NCI-H2081 treated with DMSO at 0.1 percent for 48 hours (cell line): ENCODE results near the gene PNPLA2.

Experiments
- DNase-seq: peaks from one replicate; lab custom pipeline; 2025; lab: John Stamatoyannopoulos, UW

PNPLA2 gene

DNA sequence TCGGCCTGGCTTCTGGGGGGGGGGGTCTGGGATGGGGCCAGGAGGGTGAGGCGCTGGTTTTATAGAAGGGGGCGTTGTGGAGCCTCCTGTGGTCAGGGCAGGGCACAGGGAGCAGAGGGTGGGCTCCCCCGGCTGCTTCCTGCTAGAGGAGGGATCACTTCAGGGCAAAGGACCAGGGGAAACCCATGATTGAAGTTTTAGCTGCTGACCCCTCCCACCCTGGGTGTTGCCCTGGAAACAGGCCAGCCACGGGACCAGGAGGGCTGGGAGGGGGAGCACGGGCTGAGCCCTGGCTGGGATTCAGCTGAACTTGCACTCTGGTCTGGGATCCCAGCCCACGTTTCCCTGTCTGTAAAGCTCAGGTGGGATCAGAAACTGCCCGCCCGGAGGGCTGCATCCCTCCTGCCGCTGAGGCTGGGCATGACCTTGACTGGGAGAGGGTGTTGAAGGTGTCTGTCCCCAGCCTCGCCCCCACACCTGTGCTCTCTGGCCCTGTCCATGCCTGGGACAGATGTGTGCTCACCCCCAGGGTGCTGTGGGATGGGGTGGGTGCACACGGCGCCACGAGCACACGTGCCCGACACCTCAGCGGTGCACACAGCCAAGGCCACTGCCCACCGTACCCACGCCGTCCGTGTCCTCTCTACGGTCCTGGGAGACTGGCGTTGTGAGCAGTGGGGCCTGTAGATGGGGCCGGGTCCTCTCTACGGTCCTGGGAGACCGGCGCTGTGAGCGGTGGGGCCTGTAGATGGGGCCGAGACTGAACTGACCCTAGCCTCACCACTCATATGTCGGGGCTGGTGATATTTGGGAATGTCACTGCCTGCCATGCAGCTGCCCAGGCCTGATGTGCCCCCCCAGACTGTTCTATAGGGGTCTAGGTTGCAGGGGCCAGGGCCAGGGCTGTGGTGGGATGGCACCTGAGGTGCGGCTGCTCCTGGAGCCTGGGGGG is 26.3 kb downstream of the PNPLA2 start:
- DNase-seq, result no peak

DNA sequence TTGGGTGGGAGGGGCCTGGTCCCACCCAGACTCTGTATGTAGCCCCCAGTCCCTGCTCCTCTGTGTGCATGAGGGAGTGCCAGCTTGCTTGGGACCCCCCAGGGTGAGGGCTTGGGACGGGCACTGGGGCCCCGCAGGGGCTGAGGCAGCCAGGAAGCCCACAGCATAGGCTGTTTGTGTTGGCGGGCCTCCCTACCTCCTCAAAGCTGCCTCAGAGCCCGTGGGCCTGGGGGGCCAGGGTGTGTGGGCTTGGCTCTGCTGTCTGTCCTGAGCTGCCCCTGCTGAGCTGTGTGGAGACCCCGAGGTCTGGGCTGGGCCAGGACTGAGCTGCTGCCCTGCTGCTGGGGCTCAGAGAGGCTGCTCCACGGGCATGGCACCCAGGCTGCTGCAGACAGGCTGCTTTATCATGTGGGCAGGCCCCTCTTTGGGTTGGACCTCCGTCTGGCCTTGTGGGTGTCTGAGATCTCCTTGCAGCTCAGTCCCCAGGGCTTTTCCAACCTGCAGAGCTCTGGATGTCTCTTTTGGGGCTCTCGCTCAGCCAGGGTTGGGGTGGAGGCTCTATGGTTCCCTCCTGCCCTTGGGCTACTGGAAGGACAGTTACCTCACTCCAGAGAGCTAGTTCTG is 27.3 kb downstream of the PNPLA2 start:
- DNase-seq, result no peak

DNA sequence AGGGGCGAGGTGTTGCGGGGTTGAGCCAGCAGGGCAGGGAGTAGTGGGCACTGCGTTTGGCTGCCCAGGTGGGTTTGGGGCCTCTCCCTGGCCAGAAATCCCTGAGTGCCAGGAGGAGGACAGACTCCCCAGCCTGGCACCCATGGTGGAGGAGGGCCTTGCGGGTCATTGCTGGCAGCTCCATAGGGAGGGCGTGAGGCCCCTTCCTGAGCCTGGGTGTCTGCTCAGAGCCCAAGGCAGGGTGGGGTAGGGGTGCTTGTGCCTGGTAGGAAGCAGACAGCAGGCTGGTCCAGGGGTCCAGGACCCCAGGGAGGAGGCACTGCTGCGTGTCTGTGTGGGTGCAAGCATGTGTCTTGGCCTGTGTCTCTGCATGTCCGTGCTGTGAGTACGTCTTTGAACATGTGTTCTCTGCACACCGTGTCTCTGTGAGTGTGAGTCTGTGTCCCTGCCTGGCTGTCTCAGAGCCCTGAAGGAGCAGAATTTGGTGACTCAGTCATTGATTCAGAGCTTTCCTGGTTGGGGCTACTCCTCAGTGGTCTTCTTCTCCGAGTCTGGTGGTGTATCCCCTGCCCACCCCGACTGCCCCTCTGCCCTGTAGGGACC is 27.9 kb downstream of the PNPLA2 start:
- no peak for DNase-seq

DNA sequence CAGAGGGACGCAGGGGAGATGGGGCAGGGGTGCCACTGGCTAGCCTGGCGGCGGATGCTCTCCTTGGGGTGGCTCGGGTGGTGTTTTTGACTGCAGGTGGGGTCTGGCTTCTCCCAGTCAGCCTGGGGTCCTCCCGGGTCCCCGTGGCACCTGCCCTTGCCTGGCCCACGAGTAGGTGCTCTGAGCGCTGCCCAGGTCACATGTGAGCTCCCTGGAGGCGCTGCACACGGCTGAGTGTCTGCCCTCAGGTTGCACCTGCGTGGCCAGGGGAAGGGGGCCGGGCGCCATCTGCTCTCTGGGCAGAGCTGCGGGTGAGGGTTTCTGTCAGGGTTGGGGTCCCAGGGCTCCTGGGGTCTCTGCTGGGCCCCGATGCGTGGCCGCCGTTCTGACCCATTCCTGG is 29.2 kb downstream of the PNPLA2 start:
- no peak for DNase-seq

DNA sequence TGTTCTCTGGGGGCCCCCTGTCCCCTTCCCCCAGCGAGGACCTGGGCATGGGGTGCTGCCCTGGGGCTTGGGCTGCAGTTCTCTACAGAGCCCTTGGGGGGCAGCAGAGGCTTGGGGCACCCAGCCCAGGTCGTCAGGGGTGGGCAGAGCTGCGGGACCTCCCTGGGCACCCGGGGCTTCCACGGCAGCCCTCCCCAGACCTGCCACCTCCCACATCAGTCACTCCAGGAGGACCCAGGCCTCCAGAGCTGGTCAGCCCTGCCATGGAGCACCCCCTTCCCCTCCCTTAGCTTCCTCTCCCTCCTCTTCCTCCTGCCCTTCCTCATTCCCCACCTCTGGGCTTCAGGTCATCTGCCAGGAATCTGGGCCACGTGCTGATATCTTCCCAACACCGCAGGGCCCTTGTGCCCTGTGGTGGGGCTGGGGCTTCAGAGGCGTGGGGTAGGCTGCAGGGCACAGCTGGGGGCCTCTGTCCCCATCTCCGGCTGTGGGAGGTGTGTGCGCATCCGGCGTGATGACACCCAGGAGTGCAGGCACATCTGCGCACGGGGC is 29.7 kb downstream of the PNPLA2 start:
- no peak for DNase-seq

DNA sequence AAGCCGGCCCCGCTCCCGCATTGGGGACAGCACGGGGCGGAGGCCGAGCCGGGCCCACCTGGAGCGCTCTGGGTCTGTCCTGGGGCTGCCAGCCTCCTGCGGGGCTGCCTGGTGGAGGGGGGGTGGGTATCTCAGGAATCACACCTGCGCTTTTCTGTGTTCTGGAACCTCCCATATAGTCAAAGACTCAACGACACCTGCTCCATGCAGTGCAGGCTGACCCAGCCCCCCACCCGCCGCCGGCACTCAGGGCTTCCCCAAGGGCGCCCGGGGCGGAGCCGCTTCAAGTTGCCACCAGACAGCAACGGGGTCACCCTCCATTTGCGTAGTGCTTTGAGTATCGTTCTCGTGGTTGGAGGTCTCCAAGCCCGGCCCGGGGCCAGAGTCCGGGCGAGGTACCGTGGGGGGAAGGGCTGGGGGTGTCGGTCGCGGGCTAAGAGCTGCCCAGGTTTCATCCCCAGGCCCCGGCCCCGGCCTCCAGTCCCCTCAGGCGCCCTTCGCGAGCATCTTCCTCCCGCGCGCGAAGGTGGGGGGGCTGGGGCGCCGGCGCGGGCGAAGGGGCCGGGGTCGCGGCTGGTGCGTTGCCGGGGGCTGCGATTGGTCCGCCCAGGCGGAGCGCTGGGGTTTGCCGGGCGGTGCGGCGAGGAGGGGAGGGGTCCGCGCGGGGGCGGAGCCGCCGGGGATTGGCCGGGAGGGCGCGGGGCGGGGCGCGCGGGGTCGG is 30.6 kb downstream of the PNPLA2 start:
- no peak for DNase-seq

DNA sequence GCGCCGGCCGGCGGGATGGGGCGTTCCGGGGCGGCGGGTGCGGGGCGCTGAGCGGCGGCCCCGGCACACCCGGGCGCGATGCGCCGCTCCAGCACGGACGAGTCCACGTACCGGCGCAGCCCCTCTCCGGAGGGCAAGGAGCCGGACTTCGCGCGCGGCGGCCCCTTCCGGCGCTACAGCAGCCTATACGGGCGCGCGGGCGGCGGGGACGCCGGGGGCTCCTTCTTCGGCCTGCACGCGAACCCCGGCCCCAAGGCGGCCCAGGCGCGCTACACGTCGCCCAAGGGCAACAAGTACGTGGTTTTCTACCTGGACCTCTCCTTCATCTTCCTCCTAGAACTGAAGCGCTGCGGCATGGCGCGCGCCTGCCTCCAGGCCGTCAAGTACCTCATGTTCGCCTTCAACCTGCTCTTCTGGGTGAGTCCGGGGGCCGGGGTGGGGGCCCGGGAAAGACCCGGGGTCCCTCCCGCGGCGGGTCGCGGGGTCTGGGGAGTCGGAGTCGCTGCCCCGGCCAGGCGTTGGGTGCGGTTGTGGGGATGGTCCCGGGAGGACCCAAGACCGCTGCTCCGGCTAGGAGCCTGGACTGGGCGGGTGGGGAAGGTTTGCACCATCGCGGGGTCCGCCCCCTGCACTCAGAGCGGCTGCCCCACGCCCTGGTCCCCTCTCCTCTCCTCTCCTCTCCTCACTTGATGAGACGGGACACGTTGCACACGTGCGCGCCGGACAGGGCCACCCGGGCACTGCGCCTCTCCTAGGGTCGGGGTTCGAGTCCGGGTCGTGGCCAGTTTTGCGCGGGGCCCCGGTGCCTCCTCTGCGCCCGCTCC is 31.4 kb downstream of the PNPLA2 start:
- no peak for DNase-seq

DNA sequence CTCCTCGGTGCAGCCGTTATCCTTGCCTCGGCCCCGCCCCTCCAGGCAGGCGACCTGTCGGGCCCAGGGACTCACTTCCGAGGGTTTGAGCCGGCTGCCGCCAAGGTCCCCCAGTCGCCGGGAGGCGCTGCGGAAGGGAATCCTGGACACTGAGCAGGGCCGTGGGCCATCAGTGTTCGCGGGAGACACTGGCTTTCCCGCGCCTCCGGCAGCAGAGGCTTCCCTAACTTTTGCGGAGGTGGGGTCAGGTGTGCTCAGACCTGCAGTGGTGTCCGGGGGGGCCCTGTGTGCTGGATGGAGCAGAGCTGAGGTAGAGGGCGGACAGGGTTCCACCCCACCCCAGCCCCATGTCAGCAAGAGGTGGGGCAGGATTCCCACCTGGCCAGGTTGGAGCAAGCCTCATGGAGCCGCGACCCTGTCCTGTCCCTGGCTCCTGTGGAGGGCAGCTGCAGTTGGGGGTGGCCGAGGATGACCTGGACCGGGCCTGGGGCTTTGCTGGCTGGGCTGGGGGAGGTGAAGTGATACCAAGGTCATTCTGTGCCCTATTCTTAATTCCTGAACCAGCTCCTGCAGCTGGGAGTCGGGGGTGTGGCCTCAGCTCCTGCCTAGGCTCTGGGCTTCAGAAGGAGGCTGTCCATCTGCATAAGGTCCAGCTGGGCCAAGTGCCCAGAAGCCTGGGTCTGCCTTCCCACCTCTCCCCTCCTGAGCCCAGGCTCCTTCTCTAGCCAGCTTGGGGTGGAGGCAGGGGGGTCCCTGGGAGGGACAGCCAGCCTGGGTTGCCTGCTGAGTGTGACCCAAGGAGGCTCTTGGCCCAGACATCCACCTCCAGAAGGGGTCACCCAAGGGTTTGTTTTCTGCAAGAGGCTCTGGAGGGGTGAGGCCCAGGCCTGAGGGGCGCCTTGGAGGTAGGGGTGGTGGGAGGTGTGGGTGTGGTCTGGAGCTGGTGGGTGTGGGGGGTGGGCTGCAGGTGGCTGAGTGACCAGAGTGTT is 32.4 kb downstream of the PNPLA2 start:
- no peak for DNase-seq

DNA sequence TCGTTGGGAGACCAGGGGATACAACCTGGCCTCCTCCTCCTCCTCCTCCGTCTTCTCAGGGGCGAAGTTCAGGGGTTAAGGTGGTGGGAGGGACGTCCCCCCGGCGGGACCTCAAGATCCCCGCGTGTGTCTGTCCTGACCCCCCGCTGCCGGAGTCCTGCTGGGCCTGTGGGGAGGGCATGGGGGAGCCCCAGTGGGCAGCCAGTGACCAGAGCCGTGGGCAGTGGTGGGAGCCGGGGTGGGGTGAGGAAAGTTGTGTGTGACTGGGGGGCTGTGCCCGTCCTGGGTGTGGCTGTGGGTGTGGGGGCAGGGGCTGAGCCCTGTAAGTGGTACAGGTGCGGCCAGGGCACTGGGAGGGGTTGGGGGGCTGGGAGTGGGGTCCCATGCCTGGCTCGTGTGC is 34.0 kb downstream of the PNPLA2 start:
- no peak for DNase-seq

DNA sequence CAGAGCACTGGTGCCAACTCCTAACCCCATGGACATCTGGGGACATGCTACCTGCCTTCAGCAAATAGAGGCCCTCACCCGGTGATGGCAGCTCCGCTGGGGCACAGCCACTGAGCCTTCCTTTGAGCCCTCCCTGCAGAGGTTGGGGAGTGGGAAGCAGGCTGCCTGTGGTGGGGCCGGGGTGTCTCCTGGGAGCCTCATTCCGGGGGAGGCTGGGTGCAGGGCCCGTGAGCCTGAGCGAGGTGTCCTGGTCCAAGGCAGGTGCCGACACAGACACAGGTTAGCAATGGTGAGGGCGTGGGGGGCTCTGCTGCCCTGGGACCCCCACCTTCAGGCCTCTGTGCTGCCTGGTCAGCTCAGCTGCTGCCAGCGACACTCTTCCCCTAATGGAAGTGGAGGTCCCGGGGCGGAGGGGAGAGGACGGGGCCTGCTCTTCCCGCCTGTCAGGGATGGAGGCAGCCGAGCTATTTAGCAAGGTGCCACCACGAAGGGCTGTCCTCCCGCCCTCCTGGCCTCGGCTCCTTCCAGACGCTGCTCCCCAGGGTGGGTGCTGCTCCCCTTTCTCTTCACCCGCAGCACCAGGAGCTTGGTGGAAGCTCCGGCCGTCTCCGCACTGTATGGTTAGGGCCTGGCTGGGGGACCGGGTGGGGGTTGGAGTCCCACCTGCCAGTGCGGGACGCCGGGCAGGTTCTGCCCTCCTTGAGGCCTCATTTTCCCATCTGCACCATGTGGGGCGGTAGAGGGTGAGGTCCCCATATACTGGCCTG is 35.2 kb downstream of the PNPLA2 start:
- no peak for DNase-seq

DNA sequence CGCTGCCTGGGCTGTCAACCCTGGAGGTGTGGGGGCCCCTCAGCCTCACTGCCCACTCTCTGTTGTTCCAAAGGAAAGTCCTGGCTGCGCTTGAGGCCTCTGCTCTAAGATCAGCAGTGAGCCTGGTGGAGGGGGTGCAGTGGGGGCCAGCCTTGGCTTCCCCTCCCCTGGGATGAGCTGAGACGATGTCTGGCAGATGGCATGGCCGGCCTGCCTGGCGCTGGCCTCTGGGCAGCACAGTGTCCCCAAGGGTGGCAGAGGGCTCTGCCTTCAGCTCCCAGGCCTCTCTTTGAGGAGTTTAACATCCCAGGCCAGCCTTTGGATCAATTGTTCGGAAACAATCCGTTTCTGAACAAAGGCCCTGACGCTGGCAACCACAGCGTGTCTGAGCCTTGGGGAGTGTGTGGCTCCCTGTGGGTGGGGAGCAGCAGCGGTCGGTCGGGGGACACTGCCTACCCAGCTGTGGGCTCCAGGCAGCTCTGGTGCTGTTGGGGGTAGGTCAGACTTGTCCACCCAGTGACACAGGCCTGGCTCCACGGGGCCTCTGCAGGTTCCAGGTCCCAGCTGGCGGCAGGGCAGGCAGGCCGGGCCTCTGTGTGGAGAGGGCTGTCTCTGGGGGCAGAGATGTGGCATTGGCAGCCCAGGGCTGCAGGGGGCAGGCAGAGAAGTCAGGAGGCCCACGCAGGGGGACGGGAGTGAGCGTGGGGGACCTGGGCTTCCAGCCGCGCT is 36.1 kb downstream of the PNPLA2 start:
- no peak for DNase-seq

DNA sequence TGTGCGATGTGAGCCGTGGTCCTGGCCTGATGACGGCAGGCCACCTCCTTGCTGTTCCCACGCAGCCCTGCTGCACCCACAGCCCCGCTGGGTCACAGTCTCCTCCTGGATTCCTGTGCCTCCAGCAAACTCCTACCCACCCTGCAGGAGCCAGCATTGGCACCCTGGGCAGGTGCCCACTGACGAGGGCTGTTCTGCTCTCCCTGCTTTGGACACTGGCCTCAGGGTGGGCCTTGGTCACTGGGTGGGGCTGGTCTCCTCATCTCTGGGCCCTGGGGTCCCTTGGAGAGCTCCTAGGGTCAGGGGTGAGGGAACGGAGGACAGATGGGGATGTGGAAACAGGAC is 36.6 kb downstream of the PNPLA2 start:
- no peak for DNase-seq

DNA sequence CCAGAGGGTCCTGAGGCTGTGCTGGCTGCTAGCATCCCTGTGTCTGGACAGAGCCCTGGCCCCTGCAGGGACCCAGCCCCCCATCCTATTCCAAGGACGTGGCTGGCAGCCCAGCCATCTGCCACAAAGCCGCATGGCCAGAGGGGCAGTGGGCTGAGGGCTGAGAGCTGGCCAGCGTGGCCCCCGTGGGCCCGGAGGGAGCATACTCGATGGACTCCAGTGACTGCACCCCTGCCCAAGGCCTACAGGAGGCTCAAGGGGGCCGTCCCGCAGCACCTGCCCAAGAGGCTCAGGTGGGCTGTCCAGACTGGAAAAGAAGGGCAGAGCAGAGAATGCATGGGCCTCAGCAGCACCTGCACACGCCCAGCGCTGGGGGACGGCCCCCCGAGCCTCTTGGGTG is 37.1 kb downstream of the PNPLA2 start:
- no peak for DNase-seq

DNA sequence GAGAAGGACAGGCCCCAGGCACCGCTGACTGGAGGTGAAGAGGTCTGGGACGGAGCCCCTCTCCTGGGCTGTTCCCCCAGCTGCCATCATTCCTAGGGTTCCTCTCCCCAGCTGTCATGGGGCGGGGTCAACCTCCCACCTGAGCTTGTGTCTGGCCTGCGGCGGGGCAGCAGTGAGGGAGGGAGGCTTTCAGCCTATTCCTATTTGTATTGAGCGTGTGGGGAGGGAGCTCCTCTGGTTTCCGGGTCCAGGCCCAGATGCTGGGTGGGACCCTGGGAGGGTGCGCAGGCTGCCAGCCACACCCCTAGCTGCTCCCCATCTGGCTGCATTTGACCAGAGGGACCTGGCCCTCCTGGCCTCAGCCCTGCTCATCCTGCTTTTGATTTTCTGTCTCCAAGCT is 37.7 kb downstream of the PNPLA2 start:
- no peak for DNase-seq

DNA sequence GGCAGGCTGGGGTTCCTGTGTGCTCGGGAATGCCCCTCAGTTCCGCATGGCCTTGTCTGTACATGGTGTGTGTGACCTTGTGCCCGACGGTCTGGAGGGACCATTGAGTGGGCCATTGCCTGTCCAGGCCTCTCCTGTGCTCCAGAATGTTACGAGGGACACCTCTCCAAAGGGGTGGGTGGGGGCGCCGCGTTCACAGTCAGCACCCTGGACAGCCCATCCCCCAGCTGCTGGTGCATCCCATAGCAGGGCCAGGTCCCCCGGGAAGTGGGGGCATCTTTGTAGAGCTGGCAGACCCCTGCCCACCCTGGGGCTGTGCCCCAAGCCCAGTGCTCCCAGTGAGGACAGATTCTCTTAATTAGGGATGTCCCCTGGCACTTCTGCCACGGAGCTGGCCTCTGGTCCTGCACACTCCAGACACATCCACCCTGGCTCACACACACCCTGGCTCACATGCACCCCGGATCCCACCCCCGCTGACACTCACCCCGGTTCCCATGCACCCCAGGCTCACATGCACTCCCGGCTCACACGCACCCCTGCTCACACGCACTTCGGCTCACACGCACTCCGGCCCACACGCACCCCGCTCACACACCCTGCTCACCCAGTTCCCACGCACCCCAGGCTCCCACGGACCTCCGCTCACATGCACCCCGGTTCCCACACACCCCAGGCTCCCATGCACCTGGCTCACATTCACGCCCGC is 39.5 kb downstream of the PNPLA2 start:
- no peak for DNase-seq

DNA sequence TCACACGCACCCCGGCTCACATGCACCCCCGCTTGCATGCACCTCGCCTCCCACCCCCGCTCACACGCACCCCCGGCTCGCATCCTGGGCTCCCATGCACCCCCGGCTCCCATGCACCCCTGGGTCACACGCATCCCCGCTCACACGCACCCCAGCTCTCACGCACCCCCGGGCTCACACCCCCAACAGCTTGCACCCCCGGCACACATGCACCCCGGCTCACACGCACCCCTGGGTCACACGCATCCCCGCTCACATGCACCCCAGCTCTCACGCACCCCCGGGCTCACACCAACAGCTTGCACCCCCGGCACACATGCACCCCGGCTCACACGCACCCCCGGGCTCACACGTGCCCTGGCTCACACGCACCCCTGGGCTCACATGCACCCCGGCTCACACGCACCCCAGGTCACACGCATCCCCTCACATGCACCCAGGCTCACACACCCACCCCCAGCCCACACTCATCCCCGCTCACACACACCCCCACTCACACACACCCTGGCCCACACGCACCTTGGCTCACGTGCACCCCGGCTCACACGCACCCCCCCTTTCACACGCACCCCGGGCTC is 40.1 kb downstream of the PNPLA2 start:
- DNase-seq, result no peak

DNA sequence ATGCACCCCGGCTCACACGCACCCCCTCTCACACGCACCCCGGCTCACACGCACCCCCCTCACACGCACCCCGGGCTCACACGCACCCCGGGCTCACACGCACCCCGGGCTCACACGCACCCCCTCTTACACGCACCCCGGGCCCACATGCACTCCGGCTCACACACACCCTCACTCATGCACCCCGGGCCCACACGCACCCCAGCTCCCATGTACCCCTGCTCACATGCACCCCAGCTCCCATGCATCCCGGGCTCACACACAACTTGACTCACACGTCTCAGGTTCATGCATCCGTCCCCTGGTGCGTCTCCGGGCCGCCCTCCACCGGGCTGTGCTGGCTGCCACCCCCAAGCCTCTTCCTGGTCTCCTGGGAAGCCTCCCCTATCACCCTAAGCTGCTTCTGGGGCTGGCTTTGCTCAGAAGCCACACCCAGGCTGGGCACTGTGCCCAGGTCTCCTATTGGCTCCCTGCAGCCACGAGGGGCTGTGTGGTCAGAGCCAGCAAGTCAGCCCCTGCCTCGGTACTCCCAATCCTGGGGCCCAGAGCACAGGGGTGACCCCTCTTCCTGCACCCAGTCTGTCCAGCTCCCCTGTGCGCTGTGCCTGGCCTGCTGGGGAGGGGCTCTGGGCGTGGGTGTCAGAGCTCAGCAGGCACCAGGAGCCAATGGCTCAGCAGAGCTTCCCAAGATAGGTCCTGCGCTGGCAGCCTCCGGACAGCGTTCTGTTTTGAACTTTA is 40.8 kb downstream of the PNPLA2 start:
- no peak for DNase-seq
